OCI-M2 (cell line): ENCODE measurements around the gene MACIR.

Experiments
- DNase-seq: peaks from one replicate; lab custom pipeline; 2025; ENCODE audit not compliant: unreplicated experiment; lab: John Stamatoyannopoulos, UW

The MACIR gene

DNA sequence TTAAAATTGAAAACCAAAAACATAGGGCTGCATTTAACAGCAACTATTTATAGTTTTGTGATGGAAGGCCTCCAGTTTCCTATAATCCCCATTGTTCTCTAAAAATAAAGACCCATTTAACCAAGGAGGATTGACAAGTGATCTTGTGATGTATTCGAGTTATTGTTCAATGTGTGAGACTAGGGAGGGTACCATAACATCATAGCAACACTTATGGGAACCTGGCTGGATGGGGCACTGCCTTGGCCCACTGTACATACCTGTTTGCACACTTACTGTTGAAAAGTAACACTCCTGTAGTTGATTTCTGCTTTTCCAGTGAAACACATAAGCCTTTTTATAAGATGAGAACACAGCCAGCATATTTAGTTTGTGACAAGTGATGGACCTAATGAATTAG is 32.3 kb downstream of the MACIR start:
- DNase-seq, result no peak

DNA sequence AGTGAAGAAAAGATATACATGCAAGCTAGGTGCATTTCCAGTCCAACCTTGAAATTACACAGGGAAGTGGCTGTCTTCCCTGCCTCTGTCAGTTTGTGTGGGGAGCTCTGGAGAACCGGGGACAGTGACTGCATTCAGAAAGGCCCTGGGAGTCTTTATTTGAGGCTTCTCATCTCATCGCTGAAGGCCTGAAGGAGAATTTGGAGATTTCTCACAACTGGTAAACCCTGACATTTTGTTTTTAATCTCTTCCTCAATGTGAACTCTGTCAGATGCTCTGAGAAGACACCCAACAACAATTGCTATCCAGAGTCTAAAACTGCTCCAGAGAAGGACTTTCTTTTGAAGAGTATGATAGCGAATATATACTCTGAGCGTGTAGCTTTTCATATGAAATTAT is 33.0 kb downstream of the MACIR start:
- no peak for DNase-seq

DNA sequence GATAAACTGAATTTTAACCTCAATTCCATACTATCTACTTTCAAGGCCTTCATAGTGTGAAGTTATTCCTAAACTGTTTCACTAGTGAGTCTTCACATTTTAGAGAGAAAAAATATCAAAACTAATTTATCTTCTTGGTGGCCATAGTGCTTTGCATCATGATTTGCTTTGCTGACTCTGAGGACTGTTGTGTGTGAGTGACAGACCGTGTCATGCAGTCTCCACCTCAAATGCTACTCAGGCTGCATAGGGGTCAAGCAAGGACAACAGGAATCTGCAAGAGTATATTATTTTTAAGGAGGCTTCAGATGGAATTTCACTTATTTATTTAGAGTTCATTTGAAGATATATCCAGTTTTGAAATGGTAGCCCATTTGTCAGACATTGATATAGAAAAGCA is 34.5 kb downstream of the MACIR start:
- no peak for DNase-seq

DNA sequence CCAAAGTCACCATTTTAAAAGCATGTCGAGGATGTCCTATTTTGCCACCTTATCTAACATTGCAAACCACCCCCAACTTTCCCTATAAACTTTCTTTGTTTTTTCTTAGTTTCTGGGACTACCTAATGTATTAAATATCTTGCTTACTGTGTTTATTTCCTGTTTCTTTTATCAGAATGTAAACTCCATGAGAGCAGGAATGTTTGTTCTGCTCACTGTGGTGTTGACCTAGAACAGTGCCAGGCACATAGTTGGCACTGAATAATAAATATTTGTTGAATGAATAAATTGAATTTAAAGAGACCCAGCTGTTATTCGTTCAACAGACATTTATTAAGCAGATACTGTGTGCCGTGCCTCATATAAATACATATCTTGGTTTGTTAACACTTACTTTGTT is 35.2 kb downstream of the MACIR start:
- DNase-seq, result no peak

DNA sequence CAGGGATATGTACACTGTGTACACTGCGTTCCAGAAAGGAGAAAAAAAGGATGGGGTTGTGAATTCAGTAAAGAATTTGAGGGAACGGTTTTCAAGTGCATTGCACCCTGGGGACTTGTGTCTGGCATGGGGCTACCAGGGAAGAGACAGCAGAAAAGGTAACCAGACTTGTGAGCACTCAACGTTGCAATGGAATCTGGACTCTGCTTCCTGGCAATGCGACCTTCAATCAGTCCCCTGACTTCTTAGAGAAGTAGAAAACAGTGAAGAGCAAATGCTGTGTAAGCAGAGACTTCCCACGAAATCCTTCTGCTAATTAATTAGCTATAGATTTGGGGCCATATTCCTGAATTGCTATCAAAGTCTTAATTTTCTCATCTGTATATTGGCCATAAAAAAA is 36.3 kb downstream of the MACIR start:
- no peak for DNase-seq

DNA sequence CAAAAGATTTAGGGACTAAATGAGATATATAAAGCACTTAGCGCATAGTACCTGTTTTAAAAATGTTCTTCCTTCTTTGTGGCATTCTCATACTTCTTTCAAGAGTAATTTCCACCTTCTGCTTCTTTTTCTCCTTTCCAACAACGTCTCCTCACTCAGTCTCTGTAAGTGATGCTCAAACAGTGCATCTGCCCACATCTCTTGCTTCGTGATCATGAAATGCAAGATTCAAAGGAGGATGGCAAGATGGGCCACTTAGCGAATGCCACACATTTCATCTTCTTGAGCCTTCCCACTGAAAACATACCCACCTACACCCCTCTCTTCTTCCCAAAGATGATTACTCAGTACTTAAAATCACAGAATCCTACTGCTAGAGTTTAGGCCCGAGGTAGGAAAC is 36.9 kb downstream of the MACIR start:
- no peak for DNase-seq

DNA sequence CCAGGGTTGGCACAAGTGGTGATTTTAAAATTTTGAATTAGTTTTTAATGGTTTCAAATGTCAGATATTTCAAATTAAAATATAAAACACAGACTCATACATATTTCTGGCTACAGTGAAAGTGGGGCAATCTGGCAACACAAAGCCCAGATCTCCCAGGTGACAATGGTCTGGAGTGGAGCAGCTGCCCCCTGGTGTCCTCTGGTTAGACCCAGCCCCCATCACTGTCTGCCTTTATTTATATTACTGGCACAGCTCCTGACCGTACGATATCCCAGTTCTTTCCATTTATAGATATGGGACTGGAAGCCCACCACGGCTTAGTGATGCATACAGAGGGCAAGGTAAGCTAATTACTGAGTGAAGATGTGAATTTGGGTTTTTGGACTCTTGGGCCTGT is 37.3 kb downstream of the MACIR start:
- DNase-seq, result no peak

DNA sequence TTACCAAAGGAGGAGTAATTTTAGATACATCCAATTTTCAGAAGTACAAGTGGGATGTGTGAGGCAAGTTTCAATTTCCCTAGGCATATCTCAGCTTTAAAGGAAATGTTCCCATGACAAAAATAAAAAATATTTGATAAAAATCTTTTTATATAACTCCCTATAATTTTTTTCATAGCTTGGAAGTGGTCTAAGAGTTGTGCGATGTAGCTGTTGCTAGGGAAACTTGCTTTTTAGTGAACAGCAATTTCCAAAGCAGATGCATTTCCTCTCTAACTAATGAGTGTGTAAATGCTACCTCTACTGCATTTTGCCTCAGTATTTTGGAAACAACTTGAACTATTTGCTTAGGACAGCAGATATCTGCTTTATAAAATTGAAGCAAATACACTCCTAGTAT is 39.6 kb downstream of the MACIR start:
- DNase-seq, result no peak

DNA sequence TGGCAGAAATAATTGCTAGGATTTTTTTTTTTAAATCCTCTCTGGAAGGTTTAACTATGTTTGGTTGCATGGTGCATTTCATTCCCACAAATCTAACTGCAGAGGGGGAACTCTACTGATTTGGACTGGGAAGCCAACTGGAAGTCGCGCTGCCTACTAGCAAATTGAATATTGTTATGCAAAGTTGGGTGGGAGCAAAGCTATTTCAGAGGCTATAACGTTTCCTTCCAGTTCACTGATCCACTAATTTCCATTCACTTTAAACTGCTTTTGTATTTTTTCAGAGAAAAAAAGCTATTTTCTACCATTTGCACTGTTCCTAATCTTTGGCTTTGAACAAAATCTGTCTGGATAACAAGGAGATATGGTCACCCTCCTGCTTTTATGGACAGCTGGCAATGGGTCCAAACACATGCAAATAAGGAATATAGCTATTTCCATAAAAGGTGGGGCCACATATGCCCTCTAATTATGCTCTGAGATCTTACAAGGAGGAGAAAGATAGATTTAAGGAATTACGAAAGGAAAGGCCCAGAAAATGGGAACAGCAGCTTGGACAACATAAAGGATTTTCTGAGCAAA is 40.1 kb downstream of the MACIR start:
- no peak for DNase-seq

DNA sequence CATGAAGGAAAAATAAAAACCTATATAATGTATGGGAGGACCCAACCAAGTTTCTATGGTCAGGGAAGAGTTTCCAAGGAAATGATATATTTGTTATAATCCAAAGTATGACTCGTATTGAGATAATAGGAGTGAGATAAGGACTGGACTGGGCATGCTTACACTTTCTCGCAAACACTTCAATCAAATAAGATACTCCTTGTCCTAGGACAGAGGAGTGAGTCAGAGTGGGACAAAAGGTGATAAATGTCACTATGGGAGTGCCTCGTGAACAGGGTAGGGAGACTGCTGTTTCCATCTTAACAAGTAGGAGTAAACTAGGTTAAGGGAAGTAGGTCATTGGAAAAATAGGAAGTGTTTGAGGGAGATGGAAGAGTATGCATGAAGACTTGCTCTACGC is 47.2 kb downstream of the MACIR start:
- DNase-seq, result no peak

DNA sequence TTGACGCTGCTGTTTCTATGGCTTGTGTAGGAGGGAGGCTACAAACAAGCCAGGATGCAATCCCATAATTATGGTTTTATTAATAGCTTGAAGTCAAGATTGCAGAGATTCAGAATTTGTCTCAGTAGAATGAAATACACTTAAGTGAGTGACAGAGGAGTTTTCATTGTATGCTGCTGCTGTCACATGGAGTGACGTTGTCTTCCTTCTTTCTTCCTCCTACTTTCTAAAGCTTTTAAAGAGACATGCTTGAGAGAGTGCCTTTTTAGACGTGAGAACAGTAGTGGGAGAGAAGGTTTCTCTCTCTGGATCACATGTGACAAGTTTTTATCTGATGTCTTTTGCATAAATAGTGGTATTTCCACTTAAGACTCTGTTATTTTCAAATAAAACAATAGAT is 48.9 kb downstream of the MACIR start:
- no peak for DNase-seq

DNA sequence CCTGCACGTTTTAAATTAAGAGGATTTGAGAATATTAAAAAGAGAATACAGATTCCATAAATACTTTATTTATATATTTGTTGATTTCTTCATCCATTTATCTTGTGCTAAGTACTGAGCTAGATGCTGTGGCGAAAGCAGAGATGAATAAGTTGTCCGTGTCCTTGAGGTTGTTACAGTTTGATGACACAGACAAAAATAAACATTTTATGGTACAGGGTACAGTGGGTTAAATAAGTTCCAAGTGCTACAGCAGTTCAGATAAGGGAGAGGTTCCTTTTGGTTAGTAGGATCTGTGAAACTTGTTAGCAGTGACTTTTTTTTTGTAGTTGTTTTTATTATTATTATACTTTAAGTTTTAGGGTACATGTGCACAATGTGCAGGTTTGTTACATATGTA is 50.2 kb downstream of the MACIR start:
- no peak for DNase-seq

DNA sequence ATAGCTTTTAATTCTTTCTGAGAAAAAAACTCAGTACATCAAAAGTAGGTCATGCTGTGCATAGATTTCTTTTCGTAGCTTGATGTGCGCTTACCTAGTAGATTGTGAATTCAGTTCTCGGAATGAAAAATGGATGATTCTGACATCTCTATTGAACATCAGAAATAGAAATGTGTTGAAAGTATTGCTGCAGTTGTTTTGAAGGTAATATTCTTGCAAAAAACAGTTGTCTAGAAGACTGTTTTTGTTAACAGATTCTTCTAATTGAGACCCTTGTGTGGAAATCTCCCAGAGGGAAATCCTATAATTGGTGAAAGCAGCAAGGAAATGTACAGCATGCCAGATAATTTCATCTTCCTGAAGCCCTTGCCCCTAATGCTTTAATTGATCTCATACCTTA is 54.5 kb downstream of the MACIR start:
- DNase-seq, result no peak

DNA sequence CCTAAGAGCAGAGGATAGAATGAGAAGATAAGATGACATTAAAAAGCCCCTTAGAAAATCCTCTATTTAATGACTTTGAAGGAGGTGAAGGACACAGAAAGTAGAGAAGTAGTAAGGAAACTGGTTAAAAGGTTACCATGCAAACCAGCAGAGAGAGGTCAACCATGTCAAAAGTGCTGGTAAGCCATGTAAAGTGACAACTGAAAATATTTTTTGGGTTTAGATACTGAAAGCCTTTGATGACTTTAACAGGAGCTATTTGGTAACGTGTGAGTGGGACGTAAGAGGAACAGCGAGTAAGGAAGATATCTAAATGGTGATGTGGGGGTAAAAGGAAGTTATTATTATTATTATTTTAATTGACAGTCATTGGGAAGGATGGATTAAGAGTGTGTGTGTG is 56.9 kb downstream of the MACIR start:
- no peak for DNase-seq

DNA sequence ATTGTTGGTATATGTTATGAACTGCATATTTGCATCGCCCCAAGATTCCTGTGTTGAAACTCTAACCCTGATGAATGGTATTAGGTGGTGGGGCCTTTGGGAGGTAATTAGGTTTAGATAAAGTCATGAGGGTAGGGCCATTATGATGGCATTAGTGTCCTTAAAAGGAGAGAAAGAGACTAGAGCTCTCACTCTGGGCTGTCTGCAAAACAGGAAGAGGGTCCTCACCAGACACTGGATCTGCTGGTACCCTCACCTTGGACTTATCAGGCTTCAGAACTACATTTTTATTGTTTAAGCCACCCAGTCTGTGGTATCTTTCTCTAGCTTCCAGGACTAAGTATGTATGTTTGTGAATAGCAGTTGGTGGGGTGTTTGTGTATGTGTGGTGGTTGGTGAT is 68.9 kb downstream of the MACIR start:
- DNase-seq, result no peak

DNA sequence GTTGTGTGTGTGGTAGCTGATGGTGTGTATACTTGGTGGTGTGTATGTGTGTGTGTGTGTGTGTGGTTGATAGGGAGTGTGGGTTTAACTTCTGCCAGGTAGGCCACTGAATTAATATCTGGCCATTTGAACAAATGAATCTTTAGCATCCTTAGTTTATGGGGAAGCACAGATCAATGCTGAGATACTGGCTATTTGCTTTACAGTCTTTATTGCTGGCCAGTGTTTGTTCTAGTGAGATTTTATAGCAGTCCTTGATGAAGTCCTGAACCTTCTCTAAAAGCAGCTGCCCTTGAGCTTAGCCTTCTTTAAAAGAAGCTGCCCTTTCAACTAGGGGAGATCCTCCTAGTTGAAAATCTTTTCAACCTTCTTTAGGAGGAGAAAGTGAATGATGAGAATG is 69.3 kb downstream of the MACIR start:
- no peak for DNase-seq
